Panc1 (cell line): Measurements from ENCODE around the gene TC2N.

Experiments
- CTCF ChIP-seq: fragments of 450-650 bp; IDR thresholded peaks from 2 replicates; pipeline ENCODE4 v1.5.1; 2017; ENCODE audit warnings: mild to moderate bottlenecking
- REST ChIP-seq, 2 experiments: IDR thresholded peaks; 2 replicates each; pipeline ENCODE4 v1.6.1; 2011 to 2012; ENCODE audit warnings: low read depth in 2 of 2, control low read depth in 1 of 2, low read length in 1 of 2, mild to moderate bottlenecking in 1 of 2, moderate library complexity in 1 of 2; ENCODE audit not compliant: insufficient read depth in 1 of 2

DNA sequence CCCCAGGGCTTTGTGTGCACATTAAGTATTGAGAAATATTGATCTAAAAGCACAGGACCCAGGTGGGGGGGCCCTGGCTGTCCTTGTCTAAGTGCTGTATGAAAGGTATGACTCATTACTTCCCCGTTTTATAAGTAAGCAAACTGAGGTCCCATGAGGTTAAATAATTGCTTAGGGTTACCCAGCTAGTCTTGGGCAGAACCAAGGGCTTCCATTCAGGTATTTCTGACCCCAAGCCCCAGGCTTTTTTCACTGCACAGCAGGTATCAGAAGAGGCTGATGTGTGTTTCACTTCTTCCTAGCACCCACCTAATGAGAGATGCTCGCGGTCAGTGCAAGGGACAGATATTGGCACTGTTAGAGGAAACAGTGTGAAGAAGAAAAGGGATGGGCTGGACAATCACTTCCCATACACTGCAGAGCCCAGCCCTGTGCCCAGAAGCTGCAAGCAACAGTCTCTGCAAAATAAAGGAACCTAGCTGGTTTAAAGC is 4.7 kb upstream of the TC2N start:
- TF ChIP-seq CTCF, result no peak
- TF ChIP-seq REST (IDR thresholded peaks at IDR 0.05; ENCODE audit: insufficient read depth in 1 of 2, low read depth in 2 of 2, low read length in 1 of 2), result no peak
